HL-60 (cell line): ENCODE results near the gene PIGX.

Source experiments
- DNase-seq, 2 experiments: peaks; one replicate each; pipeline ENCODE4 v3.0.0-alpha.2; 2010 to 2020; ENCODE audit warnings: low read depth in 1 of 2, low spot score in 1 of 2
- H3K27ac ChIP-seq: fragments of 250-450 bp; sonication (Bioruptor Pico); replicated peaks from 2 replicates; pipeline ENCODE4 v1.5.1; 2020; ENCODE audit warnings: mild to moderate bottlenecking, moderate library complexity
- H3K27me3 ChIP-seq: fragments of 250-450 bp; sonication (Bioruptor Pico); 2 replicates; pipeline ENCODE4 v1.5.1; 2021; ENCODE audit warnings: mild to moderate bottlenecking, moderate library complexity; ENCODE audit not compliant: insufficient read depth, poor library complexity, severe bottlenecking
- H3K4me3 ChIP-seq: replicated peaks from 2 replicates; pipeline ENCODE4 v1.5.1; 2011; ENCODE audit warnings: mild to moderate bottlenecking, control low read depth, low read length; ENCODE audit not compliant: insufficient read depth
- CTCF ChIP-seq: IDR thresholded peaks from one replicate; pipeline ENCODE4 v1.5.1; 2011; ENCODE audit warnings: low read length, control low read depth, inconsistent platforms; ENCODE audit not compliant: insufficient read depth
- GABPA ChIP-seq: IDR thresholded peaks from 2 replicates; pipeline ENCODE4 v1.6.1; 2012; ENCODE audit warnings: low read depth
- POLR2AphosphoS5 ChIP-seq: IDR thresholded peaks from 2 replicates; pipeline ENCODE4 v1.6.1; 2012; ENCODE audit warnings: low read depth
- REST ChIP-seq: IDR thresholded peaks from 2 replicates; pipeline ENCODE4 v1.6.1; 2012; ENCODE audit warnings: low read depth; ENCODE audit not compliant: insufficient replicate concordance
- SPI1 ChIP-seq: IDR thresholded peaks from 2 replicates; pipeline ENCODE4 v1.6.1; 2012; ENCODE audit warnings: low read depth, mild to moderate bottlenecking, borderline replicate concordance

Gene PIGX

GRCh38 chr3:196670339-196670738 lies 41.8 kb upstream of the PIGX start:
- H3K4me3 ChIP-seq = no peak overlapping the region
- no peaks in the 10 kb centered on the region for H3K27me3 ChIP-seq
- no peak for DNase-seq
- TF ChIP-seq GABPA = no peak
- no peak for TF ChIP-seq CTCF
- TF ChIP-seq SPI1 = no peak
- TF ChIP-seq POLR2AphosphoS5 = no peak
- no peak for TF ChIP-seq REST
- no peak overlapping the region for H3K27ac ChIP-seq

GRCh38 chr3:196673632-196674031 lies 38.5 kb upstream of the PIGX start:
- Histone ChIP-seq H3K27me3 (no peaks in the 10 kb centered on the region), H3K4me3 (no peak overlapping the region), H3K27ac (no peak overlapping the region)
- no peak for DNase-seq
- TF ChIP-seq CTCF (no peak), POLR2AphosphoS5 (no peak), GABPA (no peak), SPI1 (no peak), REST (no peak)

GRCh38 chr3:196677353-196677752 lies 34.8 kb upstream of the PIGX start:
- DNase-seq = no peak
- no peak overlapping the region for H3K4me3 ChIP-seq
- no peak overlapping the region for H3K27ac ChIP-seq
- no peaks in the 10 kb centered on the region for H3K27me3 ChIP-seq
- no peak for TF ChIP-seq SPI1
- TF ChIP-seq REST = no peak
- no peak for TF ChIP-seq GABPA
- TF ChIP-seq CTCF = no peak
- no peak for TF ChIP-seq POLR2AphosphoS5
